Retinal pigment epithelial cell (primary cell): ENCODE results near the gene LUZP1.

Experiments used
- DNase-seq: peaks from one replicate; pipeline ENCODE4 v3.0.0-alpha.2; 2010; ENCODE audit warnings: low read depth
- H3K4me3 ChIP-seq: 2 replicates; pipeline ENCODE4 v1.5.1; 2011; ENCODE audit warnings: mild to moderate bottlenecking, low read length, control low read depth, moderate library complexity
- CTCF ChIP-seq: conservative IDR thresholded peaks from 2 replicates; pipeline ENCODE4 v1.5.1; 2011; ENCODE audit warnings: low read depth, low read length, control low read depth, inconsistent platforms

Gene LUZP1

GRCh38 chr1:23050201-23050600 lies 118.5 kb downstream of the LUZP1 start:
- TF ChIP-seq CTCF: no peak
- H3K4me3 ChIP-seq: no peak overlapping the region
- DNase-seq: peak; percentile 32

GRCh38 chr1:23044035-23044434 lies 124.6 kb downstream of the LUZP1 start:
- TF ChIP-seq CTCF: no peak
- no peak for DNase-seq
- no peak overlapping the region for H3K4me3 ChIP-seq

GRCh38 chr1:23040509-23040908 lies 128.1 kb downstream of the LUZP1 start:
- DNase-seq: no peak
- TF ChIP-seq CTCF: no peak
- H3K4me3 ChIP-seq: no peak overlapping the region

- H3K4me3 ChIP-seq: no peak overlapping the region
- TF ChIP-seq CTCF: no peak
- DNase-seq: no peak
These were observed 129.3 kb downstream of the LUZP1 start for GRCh38 chr1:23039308-23039826.

- no peak for TF ChIP-seq CTCF
- no peak for DNase-seq
- no peak overlapping the region for H3K4me3 ChIP-seq
These were observed 131.4 kb downstream of the LUZP1 start for GRCh38 chr1:23037081-23037740.

- H3K4me3 ChIP-seq: no peak overlapping the region
- TF ChIP-seq CTCF: no peak
- no peak for DNase-seq
These were observed 132.7 kb downstream of the LUZP1 start for GRCh38 chr1:23035823-23036452.
